ENCODE measurements around the gene TP63. TPM values are rescaled to one million over a fixed set of nuclear protein-coding genes. Genes with fewer than 3 reads are reported as not detected.

The TP63 gene
- polyA plus RNA-seq, 2 of the 4 experiments (the other 2 are of a cell fraction): 1.5 to 5.4 TPM

- no peak for TF ChIP-seq SMC3 (IDR thresholded peaks at IDR 0.05)
Measured at GRCh38 chr3:189772584-189772983, 141.4 kb downstream of the TP63 start (continued).

- TF ChIP-seq ZFP36 (IDR thresholded peaks at IDR 0.05; ENCODE audit: borderline replicate concordance, partially characterized antibody) (no peak), HOXB13 (CRISPR knock-in tag; IDR thresholded peaks at IDR 0.05; ENCODE audit: low read depth) (no peak), HES2 (IDR thresholded peaks at IDR 0.05) (peak; percentile 44; the same call in 1 of the 2 replicates), RAD21 (conservative IDR thresholded peaks at IDR 0.05 in 1 of 2, IDR thresholded peaks at IDR 0.05 in 1 of 2) (peak in 1 of 2 experiments; percentile 45; a peak in 2 of 5 replicates), RNF2 (IDR thresholded peaks at IDR 0.05; ENCODE audit: borderline replicate concordance, low read depth) (no peak), USF2 (IDR thresholded peaks at IDR 0.05) (no peak), BCL3 (IDR thresholded peaks at IDR 0.05) (peak; percentile 59; the same call in 1 of the 3 replicates), FOSB (CRISPR knock-in tag; IDR thresholded peaks at IDR 0.05) (no peak), PHF8 (IDR thresholded peaks at IDR 0.05; ENCODE audit: borderline replicate concordance, low read depth) (no peak), SMC3 (IDR thresholded peaks at IDR 0.05) (peak; percentile 39; the same call in 1 of the 3 replicates), EP300 (IDR thresholded peaks at IDR 0.05) (peak; percentile 57 to 59; a peak in 4 of 5 replicates), EHF (CRISPR knock-in tag; IDR thresholded peaks at IDR 0.05) (no peak), CHD2 (IDR thresholded peaks at IDR 0.05; ENCODE audit: low read length, partially characterized antibody) (no peak), ZSCAN20 (CRISPR knock-in tag; IDR thresholded peaks at IDR 0.05) (no peak), HOXB5 (CRISPR knock-in tag; IDR thresholded peaks at IDR 0.05) (peak; percentile 23; the same call in 1 of the 2 replicates), ATOH8 (CRISPR knock-in tag; IDR thresholded peaks at IDR 0.05; ENCODE audit: low read depth) (no peak), EHMT2 (IDR thresholded peaks at IDR 0.05; ENCODE audit: low read depth) (no peak), CEBPB (IDR thresholded peaks at IDR 0.05) (peak; percentile 78 to 87), RARB (CRISPR knock-in tag; IDR thresholded peaks at IDR 0.05) (no peak), RCOR1 (IDR thresholded peaks at IDR 0.05; ENCODE audit: low read depth, low read length) (no peak), CHD4 (IDR thresholded peaks at IDR 0.05; ENCODE audit: borderline replicate concordance) (no peak), BHLHE40 (IDR thresholded peaks at IDR 0.05; ENCODE audit: low read depth, low read length) (no peak), TFCP2L1 (CRISPR knock-in tag; IDR thresholded peaks at IDR 0.05) (no peak), JUNB (IDR thresholded peaks at IDR 0.05) (peak; percentile 78), MAFK (IDR thresholded peaks at IDR 0.05; ENCODE audit: partially characterized antibody) (no peak), JUN (IDR thresholded peaks at IDR 0.05) (0 out of 5 replicates have a peak, but pooled peaks of 1 of the 2 experiments have one; percentile 61), GATA3 (IDR thresholded peaks at IDR 0.05; ENCODE audit: borderline replicate concordance) (peak; percentile 75), FOSL2 (IDR thresholded peaks at IDR 0.05) (peak; percentile 28; the same call in 1 of the 2 replicates), FOSL2 (CRISPR knock-in tag; IDR thresholded peaks at IDR 0.05) (peak; percentile 40)
- CTCF ChIA-PET: interaction anchor here (0.8 to 1.2 kb wide), 2 partner anchors 132 to 464 kb away, joined by 3 to 5 read pairs; no protein-coding TSS in a partner anchor
- H3K27ac ChIP-seq: peak overlapping the region; percentile 71 to 82
- peak overlapping the region; percentile 76 for H3K4me2 ChIP-seq
- WGBS (ENCODE audit: missing lambda C conversion rate): 3% methylated on average over 5 of the region's 5 CpGs
- POLR2A ChIA-PET: no interaction called here
- FAIRE-seq: no peak
- peak overlapping the region; percentile 17; the same call in 1 of the 3 replicates for H3K4me3 ChIP-seq
- peak; percentile 64 to 85 for ATAC-seq
- DNase-seq (ENCODE audit: low read depth in 1 of 2, low spot score in 1 of 2): peak in 1 of 2 experiments; percentile 64
- no peaks in the 10 kb centered on the region for H3K9me3 ChIP-seq
- H3K4me1 ChIP-seq: peaks cover 21% of the 10 kb centered on the region
Measured at GRCh38 chr3:189773056-189773455, 141.9 kb downstream of the TP63 start.

Data from A549 (cell line).